Stomach (tissue), 9 donors: Measurements from ENCODE around the gene GABBR2. TPM values are rescaled to one million over a fixed set of nuclear protein-coding genes. Genes with fewer than 3 reads are reported as not detected.

ENCODE experiments used
- DNase-seq, 2 donors: peaks; one replicate each; pipeline versions ENCODE4 v3.0.0 to v3.0.0-alpha.2; 2013 to 2019
- H3K27ac ChIP-seq, 5 donors: fragments of 200-600 bp in 4 of 5; sonication (generic) in 4 of 5; one replicate each; pipeline ENCODE4 v1.5.1; 2013 to 2019; ENCODE audit warnings: mild to moderate bottlenecking in 1 of 5, moderate library complexity in 1 of 5
- H3K27me3 ChIP-seq, 3 donors: fragments of 200-600 bp; sonication (generic); one replicate each; pipeline ENCODE4 v1.5.1; 2017 to 2019; ENCODE audit warnings: mixed run types in 1 of 3
- H3K36me3 ChIP-seq, 4 donors: fragments of 200-600 bp; sonication (generic); 1 replicate in 3 of 4; 2 replicates in 1 of 4; pipeline ENCODE4 v1.5.1; 2016 to 2019
- H3K4me1 ChIP-seq, 4 donors: fragments of 200-600 bp; sonication (generic); one replicate each; pipeline ENCODE4 v1.5.1; 2016 to 2019
- H3K4me3 ChIP-seq, 4 donors: fragments of 200-600 bp; sonication (generic) in 3 of 4; one replicate each; pipeline ENCODE4 v1.5.1; 2016 to 2019; ENCODE audit warnings: mild to moderate bottlenecking in 1 of 4
- H3K9me3 ChIP-seq, 4 donors: fragments of 200-600 bp; sonication (generic); one replicate each; pipeline ENCODE4 v1.5.1; 2016 to 2019
- CTCF ChIP-seq, 7 experiments: fragments of 450-650 bp in 4 of 7; fragments of 200-600 bp in 3 of 7; sonication (generic) in 3 of 7; IDR thresholded peaks; one replicate each; pipeline ENCODE4 v1.5.1; 2016 to 2019; ENCODE audit warnings: antibody characterized with exemption in 7 of 7, control low read depth in 2 of 7, mild to moderate bottlenecking in 1 of 7
- EP300 ChIP-seq: sonication (generic); formaldehyde crosslinking; IDR thresholded peaks from one replicate; pipeline ENCODE4 v1.6.1; 2017; ENCODE audit warnings: antibody characterized with exemption
- POLR2A ChIP-seq, 4 donors: fragments of 450-650 bp; IDR thresholded peaks; one replicate each; pipeline ENCODE4 v1.6.1; 2016; ENCODE audit warnings: antibody characterized with exemption in 4 of 4, control low read depth in 2 of 4, mild to moderate bottlenecking in 1 of 4, moderate library complexity in 1 of 4
- POLR2AphosphoS5 ChIP-seq, 3 donors: sonication (generic); formaldehyde crosslinking; IDR thresholded peaks; one replicate each; pipeline ENCODE4 v1.6.1; 2016; ENCODE audit warnings: antibody characterized with exemption in 3 of 3
- WGBS, 5 donors: extraction: QIAGEN DNeasy Blood & Tissue Kit in 3 of 5; methylation state at CpG; one replicate each; pipeline versions ENCODE4 v1.1.5 to v1.1.7; 2013 to 2018; 5-methylcytosine and 5-hydroxymethylcytosine counted together
- intact Hi-C: fragments of 100-400 bp; cut with DNase I; formaldehyde crosslinking; loops from one replicate; pipeline ENCODE4 v1.15.1; 2023; ENCODE audit warnings: low total_unique reads
- polyA plus RNA-seq, 3 donors: library from polyadenylated mRNA; stranded (reverse); fragments of 200-250 nt; gene quantifications; one replicate each; pipeline ENCODE4 v1.2.3, GENCODE V29; 2013
- total RNA-seq, 5 donors: library from RNA; depleted of rRNA; stranded (reverse); fragments of >200 nt; gene quantifications; one replicate each; pipeline versions ENCODE4 v1.1.0 to v1.2.3, GENCODE V29; 2014 to 2016
- donor health status: healthy with polysubstance abuse.
- donor health status: Bipolar disorder and iron deficiency.
- donor health status: healthy.

GABBR2 gene
- total and polyA plus RNA-seq, 8 donors: 0.06 to 0.55 (median 0.08) TPM; not detected in 5

GRCh38 chr9:98347642-98348041 lies 361.1 kb downstream of the GABBR2 start:
- DNase-seq: no peak
- intact Hi-C loops: no loop called here
- Histone ChIP-seq H3K27me3 (peaks cover 0 to 16% (median 0%) of the 10 kb centered on the region in 3 donors), H3K9me3 (peaks cover 0 to 19% (median 9%) of the 10 kb centered on the region in 4 donors), H3K4me3 (no peak overlapping the region), H3K27ac (no peak overlapping the region), H3K36me3 (no peaks in the 10 kb centered on the region), H3K4me1 (no peaks in the 10 kb centered on the region)
- 84 to 92% (median 91%) methylated on average over 3 of the region's 3 CpGs for WGBS, 5 donors
- TF ChIP-seq CTCF (IDR thresholded peaks at IDR 0.05): no peak
- no peak for TF ChIP-seq POLR2AphosphoS5 (IDR thresholded peaks at IDR 0.05)
- TF ChIP-seq EP300: no peak
- no peak for TF ChIP-seq POLR2A (IDR thresholded peaks at IDR 0.05)

- Histone ChIP-seq H3K9me3 (no peaks in the 10 kb centered on the region), H3K4me1 (no peaks in the 10 kb centered on the region), H3K27ac (no peak overlapping the region), H3K36me3 (no peaks in the 10 kb centered on the region), H3K4me3 (no peak overlapping the region), H3K27me3 (peaks cover 0 to 9% (median 0%) of the 10 kb centered on the region in 3 donors)
- intact Hi-C loops: no loop called here
- no peak for DNase-seq
- WGBS, 5 donors: 49 to 62% (median 55%) methylated on average over 6 of the region's 6 CpGs
- TF ChIP-seq CTCF (IDR thresholded peaks at IDR 0.05): no peak
- TF ChIP-seq EP300: no peak
- TF ChIP-seq POLR2AphosphoS5 (IDR thresholded peaks at IDR 0.05): no peak
- TF ChIP-seq POLR2A (IDR thresholded peaks at IDR 0.05): no peak
These were observed 363.7 kb downstream of the GABBR2 start for GRCh38 chr9:98345011-98345410.

GRCh38 chr9:98344581-98344980 lies 364.2 kb downstream of the GABBR2 start:
- intact Hi-C loops: no loop called here
- TF ChIP-seq CTCF (IDR thresholded peaks at IDR 0.05) (no peak), EP300 (no peak), POLR2AphosphoS5 (IDR thresholded peaks at IDR 0.05) (no peak), POLR2A (IDR thresholded peaks at IDR 0.05) (no peak)
- 65 to 79% (median 76%) methylated on average over 4 of the region's 4 CpGs for WGBS, 5 donors
- no peak overlapping the region for H3K4me3 ChIP-seq
- DNase-seq: no peak
- no peaks in the 10 kb centered on the region for H3K36me3 ChIP-seq
- no peak overlapping the region for H3K27ac ChIP-seq
- H3K27me3 ChIP-seq: peaks cover 0 to 9% (median 0%) of the 10 kb centered on the region in 3 donors
- H3K9me3 ChIP-seq: peaks cover 0 to 4% (median 0%) of the 10 kb centered on the region in 4 donors
- H3K4me1 ChIP-seq: no peaks in the 10 kb centered on the region

GRCh38 chr9:98342820-98343210 lies 365.9 kb downstream of the GABBR2 start:
- Histone ChIP-seq H3K4me3 (no peak overlapping the region), H3K27ac (no peak overlapping the region), H3K36me3 (no peaks in the 10 kb centered on the region), H3K4me1 (no peaks in the 10 kb centered on the region), H3K27me3 (peaks cover 0 to 9% (median 0%) of the 10 kb centered on the region in 3 donors), H3K9me3 (peaks cover 0 to 4% (median 0%) of the 10 kb centered on the region in 4 donors)
- intact Hi-C loops: no loop called here
- DNase-seq: no peak
- 66 to 76% (median 69%) methylated on average over 2 of the region's 2 CpGs for WGBS, 5 donors
- TF ChIP-seq EP300: no peak
- TF ChIP-seq POLR2A (IDR thresholded peaks at IDR 0.05): no peak
- TF ChIP-seq POLR2AphosphoS5 (IDR thresholded peaks at IDR 0.05): no peak
- no peak for TF ChIP-seq CTCF (IDR thresholded peaks at IDR 0.05)
